Upper lobe of left lung (tissue), 6 donors: ENCODE results near the gene PLXNB3. TPM values are rescaled to one million over a fixed set of nuclear protein-coding genes. Genes with fewer than 3 reads are reported as not detected.
A peak's percentile ranks its signal among the peaks of the same experiment; 100 is the strongest.

Experiments used
- ATAC-seq, 2 donors: fragments of 200-7000 bp; cut with Tn5 transposase; one replicate each; pipeline ENCODE4 v1.9.1; 2022; ENCODE audit warnings: mild to moderate bottlenecking in 2 of 2, moderate library complexity in 2 of 2; ENCODE audit not compliant: low FRiP score in 2 of 2
- DNase-seq, 2 donors: peaks; one replicate each; pipeline ENCODE4 v3.0.0-alpha.2; 2019 to 2020
- H3K27ac ChIP-seq, 4 donors: fragments of 200-600 bp; sonication (generic); one replicate each; pipeline ENCODE4 v1.5.1; 2016 to 2019
- H3K27me3 ChIP-seq, 4 donors: fragments of 200-600 bp; sonication (generic); one replicate each; pipeline ENCODE4 v1.5.1; 2017 to 2019
- H3K36me3 ChIP-seq, 4 donors: fragments of 200-600 bp; sonication (generic); one replicate each; pipeline ENCODE4 v1.5.1; 2016 to 2019
- H3K4me1 ChIP-seq, 4 donors: fragments of 200-600 bp; sonication (generic); one replicate each; pipeline ENCODE4 v1.5.1; 2018 to 2019
- H3K4me3 ChIP-seq, 4 donors: fragments of 200-600 bp; sonication (generic); one replicate each; pipeline ENCODE4 v1.5.1; 2017 to 2019; ENCODE audit warnings: mild to moderate bottlenecking in 2 of 4, moderate library complexity in 1 of 4
- H3K9me3 ChIP-seq, 4 donors: fragments of 200-600 bp; sonication (generic); one replicate each; pipeline ENCODE4 v1.5.1; 2018 to 2019
- CTCF ChIP-seq, 6 experiments: fragments of 450-650 bp in 4 of 6; fragments of 200-600 bp in 2 of 6; sonication (generic) in 2 of 6; IDR thresholded peaks; one replicate each; pipeline ENCODE4 v1.5.1; 2016 to 2019; ENCODE audit warnings: antibody characterized with exemption in 6 of 6
- EP300 ChIP-seq, 4 donors: sonication (generic); formaldehyde crosslinking; IDR thresholded peaks; one replicate each; pipeline ENCODE4 v1.5.1; 2017; ENCODE audit warnings: antibody characterized with exemption in 4 of 4, control low read depth in 2 of 4
- POLR2A ChIP-seq, 4 donors: fragments of 450-650 bp; IDR thresholded peaks; one replicate each; pipeline ENCODE4 v1.5.1; 2016 to 2017; ENCODE audit warnings: antibody characterized with exemption in 4 of 4, mild to moderate bottlenecking in 2 of 4
- POLR2AphosphoS5 ChIP-seq, 2 donors: sonication (generic); formaldehyde crosslinking; IDR thresholded peaks; one replicate each; pipeline ENCODE4 v1.5.1; 2017; ENCODE audit warnings: antibody characterized with exemption in 2 of 2
- WGBS, 2 donors: methylation state at CpG; one replicate each; pipeline ENCODE4 v1.1.5; 2017 to 2018; 5-methylcytosine and 5-hydroxymethylcytosine counted together
- total RNA-seq, 6 donors: library from RNA; depleted of rRNA in 4 of 6; stranded (reverse); fragments of >200 nt in 4 of 6; gene quantifications; one replicate each; pipeline versions ENCODE4 v1.1.0 to v1.2.1, GENCODE V29; 2016 to 2021
- donor health status: DM: no; HTN: no; CAD: no; lungs with moderate emphysema.
- donor health status: DM: no; HTN: yes; CAD: no; lungs with severe emphysema.

PLXNB3 gene
- total RNA-seq, 6 donors from 2014 or later: 1.3 to 21.0 (median 2.9) TPM

- WGBS, 2 donors: 66 to 92% methylated on average over 7 to 21 of the region's 24 CpGs
- H3K9me3 ChIP-seq: no peaks in the 10 kb centered on the region
These were observed 19.4 kb downstream of the PLXNB3 start for GRCh38 chrX:153783378-153784013.

GRCh38 chrX:153784325-153784967, 20.4 kb downstream of the PLXNB3 start:
- Histone ChIP-seq H3K9me3 (no peaks in the 10 kb centered on the region), H3K27ac (no peak overlapping the region), H3K36me3 (peaks cover 0 to 42% (median 20%) of the 10 kb centered on the region in 4 donors), H3K4me1 (peaks cover 0 to 13% (median 1%) of the 10 kb centered on the region in 4 donors), H3K4me3 (no peak overlapping the region), H3K27me3 (peaks cover 0 to 4% (median 0%) of the 10 kb centered on the region in 4 donors)
- TF ChIP-seq POLR2A (IDR thresholded peaks at IDR 0.05) (no peak), EP300 (IDR thresholded peaks at IDR 0.05) (no peak), CTCF (IDR thresholded peaks at IDR 0.05) (no peak), POLR2AphosphoS5 (IDR thresholded peaks at IDR 0.05) (no peak)
- 90% methylated on average over 23 of the region's 27 CpGs; no CpG with 5 or more reads in 1 of the 2 donors for WGBS, 2 donors
- ATAC-seq (no peak), DNase-seq (peak in 1 of 2 donors; percentile 47)

More at GRCh38 chrX:153783378-153784013, 19.4 kb downstream of the PLXNB3 start:
- Histone ChIP-seq H3K4me3 (no peak overlapping the region), H3K27ac (no peak overlapping the region), H3K4me1 (peaks cover 0 to 13% (median 1%) of the 10 kb centered on the region in 4 donors), H3K27me3 (peaks cover 0 to 7% (median 0%) of the 10 kb centered on the region in 4 donors), H3K36me3 (peaks cover 0 to 33% (median 20%) of the 10 kb centered on the region in 4 donors)
- TF ChIP-seq EP300 (IDR thresholded peaks at IDR 0.05) (no peak), CTCF (IDR thresholded peaks at IDR 0.05) (no peak), POLR2A (IDR thresholded peaks at IDR 0.05) (no peak), POLR2AphosphoS5 (IDR thresholded peaks at IDR 0.05) (no peak)
- no peak for ATAC-seq
- DNase-seq: peak in 1 of 2 donors; percentile 39

- peak in 1 of 2 donors; percentile 38 for DNase-seq
- peaks cover 0 to 50% (median 23%) of the 10 kb centered on the region in 4 donors for H3K36me3 ChIP-seq
- no peaks in the 10 kb centered on the region for H3K27me3 ChIP-seq
These were observed 22.6 kb downstream of the PLXNB3 start for GRCh38 chrX:153786669-153787068.

GRCh38 chrX:153789654-153790053, 25.6 kb downstream of the PLXNB3 start:
- no peaks in the 10 kb centered on the region for H3K27me3 ChIP-seq
- no peak overlapping the region for H3K4me3 ChIP-seq
- TF ChIP-seq CTCF (IDR thresholded peaks at IDR 0.05) (no peak), EP300 (IDR thresholded peaks at IDR 0.05) (no peak), POLR2AphosphoS5 (IDR thresholded peaks at IDR 0.05) (no peak), POLR2A (IDR thresholded peaks at IDR 0.05) (no peak)
- H3K9me3 ChIP-seq: peaks cover 0 to 12% (median 0%) of the 10 kb centered on the region in 4 donors
- DNase-seq (peak in 1 of 2 donors; percentile 38), ATAC-seq (no peak)
- WGBS, 2 donors: 91% methylated on average over 7 to 12 of the region's 12 CpGs
- H3K4me1 ChIP-seq: peaks cover 8 to 17% (median 9%) of the 10 kb centered on the region in 4 donors
- H3K27ac ChIP-seq: no peak overlapping the region
- H3K36me3 ChIP-seq: peaks cover 0 to 50% (median 20%) of the 10 kb centered on the region in 4 donors

More at GRCh38 chrX:153786669-153787068, 22.6 kb downstream of the PLXNB3 start:
- TF ChIP-seq POLR2AphosphoS5 (IDR thresholded peaks at IDR 0.05): no peak
- no peak for TF ChIP-seq POLR2A (IDR thresholded peaks at IDR 0.05)
- no peak for TF ChIP-seq CTCF (IDR thresholded peaks at IDR 0.05)
- no peak for TF ChIP-seq EP300 (IDR thresholded peaks at IDR 0.05)
- no peak overlapping the region for H3K27ac ChIP-seq
- H3K4me1 ChIP-seq: peaks cover 0 to 6% (median 0%) of the 10 kb centered on the region in 4 donors
- no peaks in the 10 kb centered on the region for H3K9me3 ChIP-seq
- no peak for ATAC-seq
- H3K4me3 ChIP-seq: no peak overlapping the region
- WGBS, 2 donors: 92 to 94% methylated on average over 7 to 15 of the region's 15 CpGs
